NCI-H1930 (cell line): Measurements from ENCODE around the gene SETDB1.
A peak's percentile ranks its signal among the peaks of the same experiment; 100 is the strongest.
"Not testable (repeated sequence)": the region's sequence is repeated elsewhere in the genome, so short reads cannot be mapped to it uniquely, and the experiment has no call there.

Source experiments
- DNase-seq, 2 experiments: peaks; one replicate each; lab custom pipeline; 2025; lab: John Stamatoyannopoulos, UW

Gene SETDB1

GRCh38 chr1:150926097-150926741, at the start of gene SETDB1:
Gene SETDB1, plus strand, starts transcription at chr1:150926363. Its CDS starts 1,352 bp downstream, at chr1:150927715.
- DNase-seq = peak; percentile 96 to 98

GRCh38 chr1:150878931-150879330, 47.2 kb upstream of the SETDB1 start:
- not testable (repeated sequence) for DNase-seq

DNA sequence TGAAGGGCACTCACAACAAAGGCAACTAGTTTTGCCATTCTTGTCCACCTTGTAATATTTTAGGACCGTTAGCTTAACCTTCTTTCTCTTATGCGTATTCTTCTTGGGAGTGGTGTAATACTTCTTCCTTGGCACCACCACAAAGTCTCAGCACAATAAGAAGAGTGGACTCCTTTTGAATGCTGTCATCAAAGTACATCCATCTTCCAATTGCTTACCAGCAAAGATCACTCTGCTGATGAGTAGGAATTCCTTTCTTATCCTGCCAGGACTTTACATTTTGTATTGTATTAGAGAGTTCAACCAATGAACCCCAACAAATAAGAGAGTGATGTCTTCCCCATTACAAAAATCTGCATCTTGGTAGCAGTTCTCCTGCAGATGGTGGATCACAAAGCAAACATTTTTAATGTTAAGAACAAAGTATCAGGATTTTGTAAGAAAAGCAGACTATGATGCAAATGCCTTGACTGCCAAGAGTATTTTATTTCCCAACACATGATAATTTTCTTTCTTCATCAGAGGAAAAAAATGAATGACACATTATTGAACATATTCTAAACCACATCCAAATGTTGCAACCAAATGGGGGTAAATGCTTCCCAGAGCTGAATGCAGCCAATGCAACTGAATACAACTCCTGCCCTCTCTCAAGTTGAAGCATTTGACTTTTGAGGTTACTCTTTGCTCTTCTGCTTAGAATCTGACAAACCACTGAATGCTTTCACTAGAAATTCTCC, 44.7 kb upstream of the SETDB1 start:
- DNase-seq = no peak

- DNase-seq = not testable (repeated sequence)
Measured at GRCh38 chr1:150883121-150883520, 43.0 kb upstream of the SETDB1 start.

DNA sequence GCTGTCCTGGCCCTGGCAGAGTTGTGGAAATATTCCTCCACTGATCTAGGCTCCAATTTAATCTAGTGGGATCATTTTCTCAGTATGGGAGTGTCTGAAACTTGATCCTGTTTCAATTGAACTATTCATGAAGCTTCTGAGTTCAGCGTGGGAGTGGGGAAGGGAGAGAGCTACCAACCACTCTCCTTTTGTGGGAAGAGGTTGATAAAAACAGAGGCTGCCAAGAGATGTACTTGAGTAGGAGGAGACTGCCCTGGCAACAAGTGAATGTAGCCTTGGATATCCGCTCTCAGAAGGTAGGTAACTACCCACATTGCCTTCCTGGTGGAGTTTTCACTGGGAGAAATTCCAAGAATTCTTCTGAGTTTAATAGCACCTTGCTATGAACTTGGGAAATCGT, 39.1 kb upstream of the SETDB1 start, which contains the start of gene CTXND2:
CTXND2 (plus strand) TSS at position 119 of the 400 bp plus-strand sequence. CDS start 25,179 bp downstream, outside the sequence.
- DNase-seq = no peak

DNA sequence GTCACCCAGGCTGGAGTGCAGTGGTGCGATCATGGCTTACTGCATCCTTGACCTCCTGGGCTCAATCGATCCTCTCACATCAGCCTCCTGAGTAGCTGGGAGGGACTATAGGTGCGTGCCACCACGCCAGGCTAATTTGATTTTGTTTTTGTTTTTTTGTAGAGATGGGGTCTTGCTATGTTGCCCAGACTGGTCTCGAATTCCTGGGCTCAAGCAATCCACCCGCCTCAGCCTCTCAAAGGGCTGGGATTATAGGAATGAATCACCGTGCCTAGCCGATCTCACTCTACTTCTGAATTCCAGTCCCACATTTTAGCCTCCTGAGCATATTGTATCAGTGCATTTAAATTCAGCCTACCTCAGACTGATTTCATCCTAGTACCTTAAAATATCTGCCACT, 37.4 kb upstream of the SETDB1 start:
- DNase-seq = no peak

DNA sequence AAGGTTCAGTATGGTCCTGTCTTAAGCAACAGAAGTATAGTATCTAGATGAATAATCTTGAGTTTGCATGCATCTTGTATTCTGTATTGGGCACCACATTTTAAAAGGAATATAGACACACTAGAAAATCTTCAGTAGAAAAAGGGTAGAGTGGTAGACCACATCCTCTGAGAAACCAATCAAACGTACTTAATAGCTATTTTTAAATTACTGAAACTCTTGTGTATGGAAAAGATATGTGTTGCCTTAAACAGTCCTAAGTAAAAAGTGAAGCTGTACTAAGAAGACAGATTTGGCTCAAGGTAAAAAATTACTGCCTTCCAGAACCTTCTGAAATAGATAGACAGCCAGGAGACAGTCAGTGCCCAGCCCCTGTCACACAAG, 36.1 kb upstream of the SETDB1 start:
- no peak for DNase-seq

DNA sequence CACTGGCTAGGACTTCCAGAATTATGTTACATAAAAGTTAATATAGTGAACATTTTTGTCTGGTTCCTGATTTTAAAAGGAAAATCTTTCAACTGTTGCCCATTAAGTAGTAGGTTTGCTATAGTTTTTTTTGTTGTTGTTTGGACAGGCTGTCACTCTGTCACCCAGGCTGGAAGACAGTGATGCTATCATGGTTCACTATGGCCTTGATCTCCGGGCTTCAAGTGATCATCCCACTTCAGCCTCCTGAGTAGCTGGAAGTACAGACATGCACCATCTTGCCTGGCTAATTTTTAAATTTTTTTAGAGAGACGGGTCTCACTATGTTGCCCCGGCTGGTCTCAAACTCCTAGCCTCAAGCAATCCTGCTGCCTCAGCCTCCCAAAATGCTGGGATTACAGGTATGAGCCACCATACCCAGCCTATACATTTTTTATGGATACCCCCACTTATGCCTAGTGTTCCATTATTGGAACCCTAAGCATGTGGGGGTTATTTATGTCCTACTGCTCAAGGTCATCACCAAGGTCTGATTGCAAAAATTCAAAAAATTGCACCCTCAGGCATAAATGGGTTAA, 32.7 kb upstream of the SETDB1 start:
- no peak for DNase-seq

DNA sequence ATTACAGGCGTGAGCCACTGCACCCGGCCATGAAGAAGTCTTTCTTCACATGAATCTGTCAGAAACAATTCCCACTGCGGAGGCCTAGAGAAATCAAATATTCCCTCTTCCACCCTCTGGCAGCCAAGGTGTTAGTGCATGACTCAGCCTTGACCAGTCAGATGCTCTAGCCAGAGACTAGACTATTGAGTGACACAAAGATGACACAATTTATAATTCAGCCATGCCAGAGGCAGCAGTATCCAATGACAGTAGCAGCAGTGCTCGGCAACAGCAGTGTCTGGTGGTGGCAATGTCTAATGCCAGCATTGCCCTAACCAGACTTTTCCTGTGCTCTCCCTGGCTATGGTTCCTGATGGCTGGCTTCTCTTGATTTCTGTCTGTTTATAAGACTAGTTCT, 30.5 kb upstream of the SETDB1 start:
- DNase-seq = no peak

DNA sequence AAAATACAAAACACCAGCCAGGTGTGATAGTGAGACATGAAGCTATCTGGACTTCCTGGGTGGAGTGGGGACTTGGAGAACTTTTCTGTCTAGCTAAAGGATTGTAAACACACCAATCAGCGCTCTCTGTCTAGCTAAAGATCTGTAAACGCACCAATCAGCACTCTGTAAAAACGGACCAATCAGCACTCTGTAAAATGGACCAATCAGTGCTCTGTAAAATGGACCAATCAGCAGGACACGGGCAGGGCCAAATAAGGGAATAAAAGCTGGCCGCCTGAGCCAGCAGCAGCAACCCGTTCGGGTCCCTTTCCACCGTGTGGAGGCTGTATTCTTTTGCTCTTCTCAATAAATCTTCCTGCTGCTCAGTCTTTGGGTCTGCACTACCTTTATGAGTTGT, 26.4 kb upstream of the SETDB1 start:
- DNase-seq = not testable (repeated sequence)

GRCh38 chr1:150902346-150902745, 23.8 kb upstream of the SETDB1 start:
- no peak for DNase-seq

- no peak for DNase-seq
Measured at GRCh38 chr1:150902751-150903150, 23.4 kb upstream of the SETDB1 start.

DNA sequence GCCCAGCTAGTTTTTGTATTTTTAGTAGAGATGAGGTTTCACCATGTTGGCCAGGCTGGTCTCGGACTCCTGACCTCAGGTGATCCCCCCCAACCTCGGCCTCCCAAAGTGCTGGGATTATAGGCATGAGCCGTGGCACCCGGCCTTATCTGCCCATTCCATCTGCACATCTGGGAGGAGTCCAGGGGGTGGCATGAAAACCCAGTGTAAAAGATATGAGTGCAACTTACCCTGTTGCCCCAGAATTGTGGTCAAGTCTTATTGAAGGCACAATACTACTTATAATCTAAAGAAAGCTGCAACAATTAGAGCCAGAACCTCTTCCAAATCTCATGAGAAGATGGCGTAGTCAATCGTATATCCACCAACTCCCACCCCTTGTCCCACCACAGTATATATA, 20.9 kb upstream of the SETDB1 start:
- no peak for DNase-seq

DNA sequence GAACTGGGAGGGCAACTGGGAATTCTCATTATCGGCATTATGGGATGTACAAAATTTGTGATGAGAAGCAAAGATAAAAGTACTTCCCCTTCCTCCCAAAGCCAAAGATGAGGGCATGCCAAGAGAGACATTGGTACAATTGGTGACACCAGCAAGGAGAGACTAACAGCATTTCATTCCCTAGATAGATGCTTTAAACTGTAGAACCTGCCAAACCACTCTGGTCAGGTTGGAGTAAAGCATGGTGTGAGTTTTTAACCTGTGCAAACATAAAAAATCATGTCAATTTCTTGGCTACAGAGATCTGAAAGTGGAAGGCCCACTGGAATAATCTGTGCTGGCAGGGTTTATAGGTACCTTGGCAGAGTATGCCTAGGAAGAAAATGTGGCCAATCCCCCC, 19.8 kb upstream of the SETDB1 start:
- no peak for DNase-seq

GRCh38 chr1:150906813-150907212, 19.4 kb upstream of the SETDB1 start:
- no peak for DNase-seq

DNA sequence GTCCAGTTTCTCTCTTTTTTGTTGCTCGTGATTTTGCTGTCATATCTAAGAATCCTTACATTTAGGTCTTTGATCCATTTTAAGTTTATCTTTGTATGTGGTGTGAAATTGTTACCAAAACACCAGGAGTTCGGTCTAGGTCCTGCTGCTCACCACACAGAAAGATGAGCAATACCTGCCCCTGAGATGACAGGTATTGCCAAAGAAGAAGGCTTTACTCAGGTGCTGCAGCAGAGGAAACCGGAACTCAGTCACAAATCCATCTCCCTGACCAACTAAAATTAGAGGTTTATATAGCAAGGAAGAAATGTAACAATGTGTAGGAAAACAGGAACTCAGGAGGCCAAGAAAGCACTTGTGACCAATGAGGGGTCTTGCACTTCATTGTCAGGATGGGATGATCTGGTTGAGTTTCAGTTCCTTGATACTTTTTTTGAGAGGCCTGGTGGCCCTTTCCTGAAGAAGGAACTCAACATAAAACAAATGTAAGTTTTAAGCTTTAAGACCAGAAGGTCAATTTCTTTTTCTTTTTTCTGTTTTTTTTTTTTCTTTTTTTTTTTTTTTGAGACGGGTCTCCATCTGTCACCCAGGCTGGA, 16.5 kb upstream of the SETDB1 start:
- no peak for DNase-seq

DNA sequence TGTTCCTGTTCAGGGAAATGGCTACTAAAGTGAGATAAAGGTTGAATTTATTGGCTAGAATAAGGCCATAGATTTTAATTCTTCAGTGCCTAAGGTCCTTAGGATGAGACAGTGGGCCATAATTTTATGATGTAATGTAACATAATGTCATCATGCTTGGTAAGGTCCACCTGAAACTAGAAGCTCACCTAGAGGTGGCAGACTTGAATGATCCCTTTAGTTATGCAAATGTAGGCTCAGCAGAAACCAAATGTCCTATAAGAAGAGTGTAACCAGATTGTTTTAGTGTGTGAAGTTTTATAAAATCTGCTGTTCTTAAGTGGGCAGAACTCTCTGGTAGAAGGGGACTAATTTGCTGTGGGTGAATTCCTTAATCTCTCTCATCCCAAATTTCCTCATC, 13.5 kb upstream of the SETDB1 start:
- no peak for DNase-seq

GRCh38 chr1:150917387-150917786, 8.8 kb upstream of the SETDB1 start:
- DNase-seq = no peak

GRCh38 chr1:150922519-150922975, 3.6 kb upstream of the SETDB1 start:
- DNase-seq = peak; percentile 38 to 60

DNA sequence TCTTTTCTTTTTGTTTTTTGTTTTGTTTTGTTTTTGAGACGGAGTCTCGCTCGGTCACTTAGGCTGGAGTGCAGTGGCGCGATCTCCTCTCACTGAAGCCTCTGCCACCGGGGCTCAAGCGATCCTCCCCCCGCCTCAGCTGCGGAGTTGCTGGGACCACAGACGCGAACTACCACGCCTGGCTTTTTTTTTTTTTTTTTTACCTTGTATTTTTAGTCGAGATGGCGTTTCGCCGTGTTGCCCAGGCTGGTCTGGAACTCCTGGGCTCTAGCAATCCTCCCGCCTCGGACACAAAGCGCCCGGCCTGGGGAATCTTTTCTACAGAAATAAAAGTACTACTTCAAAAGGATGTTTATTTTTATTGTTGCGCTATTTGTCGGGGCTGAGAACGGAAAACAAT, 1.1 kb upstream of the SETDB1 start:
- DNase-seq = no peak

DNA sequence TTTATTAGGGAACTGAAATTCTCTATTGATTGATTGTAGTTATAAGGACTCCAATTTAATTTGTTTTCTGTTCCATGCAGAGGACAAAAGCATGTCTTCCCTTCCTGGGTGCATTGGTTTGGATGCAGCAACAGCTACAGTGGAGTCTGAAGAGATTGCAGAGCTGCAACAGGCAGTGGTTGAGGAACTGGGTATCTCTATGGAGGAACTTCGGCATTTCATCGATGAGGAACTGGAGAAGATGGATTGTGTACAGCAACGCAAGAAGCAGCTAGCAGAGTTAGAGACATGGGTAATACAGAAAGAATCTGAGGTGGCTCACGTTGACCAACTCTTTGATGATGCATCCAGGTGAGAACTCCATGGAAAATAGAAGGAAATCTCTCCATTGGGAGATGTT, 1.5 kb downstream of the SETDB1 start:
- no peak for DNase-seq

DNA sequence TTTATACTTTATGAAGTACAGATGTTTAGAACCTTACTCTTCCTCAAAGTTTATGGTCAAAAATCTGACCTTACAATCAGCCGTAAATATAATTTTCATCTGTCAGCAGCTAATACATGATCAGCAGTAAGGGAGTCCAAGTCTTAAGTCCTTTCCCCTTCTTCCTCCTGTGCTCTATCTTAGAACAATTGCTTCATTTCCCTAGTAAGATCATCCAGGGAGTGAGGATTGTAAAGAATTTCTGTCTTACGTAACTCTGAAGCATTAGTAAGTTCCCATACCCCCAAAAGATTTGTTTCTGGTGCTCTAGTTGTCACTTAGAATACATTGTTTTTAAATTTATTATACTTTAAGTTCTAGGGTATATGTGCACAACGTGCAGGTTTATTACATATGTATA, 2.1 kb downstream of the SETDB1 start:
- DNase-seq = no peak

DNA sequence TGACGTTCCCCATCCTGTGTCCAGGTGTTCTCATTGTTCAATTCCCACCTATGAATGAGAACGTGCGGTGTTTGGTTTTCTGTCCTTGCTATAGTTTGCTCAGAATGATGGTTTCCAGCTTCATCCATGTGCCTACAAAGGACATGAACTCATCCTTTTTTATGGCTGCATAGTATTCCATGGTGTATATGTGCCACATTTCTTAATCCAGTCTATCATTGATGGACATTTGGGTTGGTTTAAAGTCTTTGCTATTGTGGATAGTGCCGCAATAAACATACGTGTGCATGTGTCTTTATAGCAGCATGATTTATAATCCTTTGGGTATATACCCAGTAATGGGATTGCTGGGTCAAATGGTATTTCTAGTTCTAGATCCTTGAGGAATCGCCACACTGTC, 2.6 kb downstream of the SETDB1 start:
- not testable (repeated sequence) for DNase-seq
